Activated T-helper 1 cell treated with anti-CD3 and anti-CD28 coated beads, Interleukin-12 subunit alpha, Interleukin-12 subunit beta, Interleukin-2, Interleukin-4 antibody, amounts not matched to agents 30 ng/mL and 10 ng/mL and 1 ng/mL, durations not matched to agents 14 hours and 24 hours and 36 hours (primary cell): ENCODE measurements around the gene OPHN1. TPM values are rescaled to one million over a fixed set of nuclear protein-coding genes. Genes with fewer than 3 reads are reported as not detected.

Source experiments
- DNase-seq: peaks from one replicate; pipeline ENCODE4 v3.0.0; 2021; ENCODE audit warnings: low spot score
- H3K27ac Mint-ChIP-seq: one replicate; pipeline ENCODE4 v1.8.0; 2021; ENCODE audit warnings: mild to moderate bottlenecking, mixed read lengths
- H3K27me3 Mint-ChIP-seq: one replicate; pipeline ENCODE4 v1.8.0; 2022; ENCODE audit warnings: mild to moderate bottlenecking, moderate library complexity, mixed read lengths; ENCODE audit not compliant: insufficient read depth
- H3K36me3 Mint-ChIP-seq: one replicate; pipeline ENCODE4 v1.8.0; 2021; ENCODE audit warnings: low read depth, mixed read lengths
- H3K4me1 Mint-ChIP-seq: one replicate; pipeline ENCODE4 v1.8.0; 2021; ENCODE audit warnings: low read depth, mixed read lengths
- H3K4me3 Mint-ChIP-seq: one replicate; pipeline ENCODE4 v1.8.0; 2021; ENCODE audit warnings: mild to moderate bottlenecking, moderate library complexity, mixed read lengths
- H3K9me3 Mint-ChIP-seq: one replicate; pipeline ENCODE4 v1.8.0; 2021; ENCODE audit warnings: mixed read lengths
- intact Hi-C: fragments of 100-400 bp; cut with micrococcal nuclease; formaldehyde crosslinking; loops from one replicate; pipeline ENCODE4 v1.15.1; 2024
- total RNA-seq: library from RNA; stranded (reverse); gene quantifications from 2 replicates; pipeline ENCODE4 v1.2.3, GENCODE V29; 2022

OPHN1 gene, protein sequence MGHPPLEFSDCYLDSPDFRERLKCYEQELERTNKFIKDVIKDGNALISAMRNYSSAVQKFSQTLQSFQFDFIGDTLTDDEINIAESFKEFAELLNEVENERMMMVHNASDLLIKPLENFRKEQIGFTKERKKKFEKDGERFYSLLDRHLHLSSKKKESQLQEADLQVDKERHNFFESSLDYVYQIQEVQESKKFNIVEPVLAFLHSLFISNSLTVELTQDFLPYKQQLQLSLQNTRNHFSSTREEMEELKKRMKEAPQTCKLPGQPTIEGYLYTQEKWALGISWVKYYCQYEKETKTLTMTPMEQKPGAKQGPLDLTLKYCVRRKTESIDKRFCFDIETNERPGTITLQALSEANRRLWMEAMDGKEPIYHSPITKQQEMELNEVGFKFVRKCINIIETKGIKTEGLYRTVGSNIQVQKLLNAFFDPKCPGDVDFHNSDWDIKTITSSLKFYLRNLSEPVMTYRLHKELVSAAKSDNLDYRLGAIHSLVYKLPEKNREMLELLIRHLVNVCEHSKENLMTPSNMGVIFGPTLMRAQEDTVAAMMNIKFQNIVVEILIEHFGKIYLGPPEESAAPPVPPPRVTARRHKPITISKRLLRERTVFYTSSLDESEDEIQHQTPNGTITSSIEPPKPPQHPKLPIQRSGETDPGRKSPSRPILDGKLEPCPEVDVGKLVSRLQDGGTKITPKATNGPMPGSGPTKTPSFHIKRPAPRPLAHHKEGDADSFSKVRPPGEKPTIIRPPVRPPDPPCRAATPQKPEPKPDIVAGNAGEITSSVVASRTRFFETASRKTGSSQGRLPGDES
- 0.03 and 0.05 TPM in 2 replicates for total RNA-seq

DNA sequence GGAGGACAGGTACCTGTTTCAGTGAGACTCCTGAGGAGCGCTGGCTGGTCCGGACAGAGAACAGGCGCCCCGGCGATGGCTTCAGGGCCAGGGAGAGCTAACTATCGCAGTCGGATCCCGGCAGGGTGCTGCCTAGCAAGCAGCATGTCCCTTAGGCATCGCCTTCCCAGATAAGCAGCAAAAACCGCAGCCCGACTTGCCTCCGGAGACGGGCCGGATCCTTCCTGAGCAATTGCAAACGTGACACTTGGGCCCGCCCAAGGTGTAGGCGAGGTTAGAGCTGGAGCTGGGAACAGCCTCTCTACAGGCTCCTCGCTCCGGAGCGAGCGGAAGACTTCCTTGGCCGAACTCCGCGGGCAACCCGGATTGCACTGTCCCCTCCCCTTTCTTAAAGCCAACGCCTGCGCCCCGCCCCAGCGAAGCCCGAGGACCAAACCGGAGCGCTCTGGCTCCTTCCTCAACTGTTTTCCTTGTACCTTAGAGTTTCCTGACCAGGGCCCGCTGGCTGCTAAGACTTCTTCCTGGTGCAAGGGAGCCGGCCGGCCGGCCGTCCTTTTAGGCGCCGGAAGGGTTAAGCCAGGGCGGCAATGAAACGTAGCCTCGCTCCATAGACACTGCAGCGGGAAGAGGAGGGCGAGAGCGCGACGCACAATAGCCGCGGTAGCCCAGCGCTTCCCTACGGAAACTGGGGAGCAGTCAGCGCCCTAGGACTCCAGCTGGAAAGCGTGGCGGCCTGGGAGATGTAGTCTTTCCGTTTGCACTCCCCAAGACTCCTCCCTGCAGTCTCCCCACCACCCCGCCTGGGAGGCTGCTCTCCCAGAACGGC is at the start of gene OPHN1:
Gene OPHN1 (minus strand): TSS at position 341 of the 826 bp plus-strand sequence. CDS start 475 bp downstream, outside the sequence.
- no peaks in the 10 kb centered on the region for H3K36me3 Mint-ChIP-seq
- intact Hi-C loops, result no loop called here
- no peak within 1 kb of the TSS for H3K27ac Mint-ChIP-seq
- H3K4me3 Mint-ChIP-seq, result peak within 1 kb of the TSS; percentile 56
- no peak for DNase-seq
- H3K9me3 Mint-ChIP-seq, result no peaks in the 10 kb centered on the region
- H3K27me3 Mint-ChIP-seq, result peaks cover 29% of the 10 kb centered on the region
- peaks cover 11% of the 10 kb centered on the region for H3K4me1 Mint-ChIP-seq

DNA sequence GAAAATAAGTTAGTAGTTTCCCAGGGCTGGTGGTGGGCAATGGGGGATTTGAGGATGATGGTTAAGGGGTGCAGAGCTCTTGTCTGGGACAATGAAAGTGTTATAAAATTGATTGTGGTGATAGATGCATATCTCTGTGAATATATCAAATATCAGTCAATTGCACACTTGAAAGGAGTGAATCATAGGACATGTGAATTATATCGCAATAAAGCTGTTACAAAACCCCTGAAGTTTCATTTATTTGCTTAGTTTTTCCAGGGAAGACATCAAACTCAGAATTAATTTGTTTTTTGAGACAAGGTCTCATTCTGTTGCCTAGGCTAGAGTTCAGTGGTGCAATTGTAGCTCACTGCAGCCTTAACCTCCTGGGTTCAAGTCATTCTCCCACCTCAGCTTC is 47.7 kb upstream of the OPHN1 start:
- no peaks in the 10 kb centered on the region for H3K36me3 Mint-ChIP-seq
- H3K4me3 Mint-ChIP-seq, result no peak overlapping the region
- no peak for DNase-seq
- no peaks in the 10 kb centered on the region for H3K9me3 Mint-ChIP-seq
- intact Hi-C loops, result no loop called here
- H3K27ac Mint-ChIP-seq, result no peak overlapping the region
- H3K4me1 Mint-ChIP-seq, result no peaks in the 10 kb centered on the region
- no peaks in the 10 kb centered on the region for H3K27me3 Mint-ChIP-seq

DNA sequence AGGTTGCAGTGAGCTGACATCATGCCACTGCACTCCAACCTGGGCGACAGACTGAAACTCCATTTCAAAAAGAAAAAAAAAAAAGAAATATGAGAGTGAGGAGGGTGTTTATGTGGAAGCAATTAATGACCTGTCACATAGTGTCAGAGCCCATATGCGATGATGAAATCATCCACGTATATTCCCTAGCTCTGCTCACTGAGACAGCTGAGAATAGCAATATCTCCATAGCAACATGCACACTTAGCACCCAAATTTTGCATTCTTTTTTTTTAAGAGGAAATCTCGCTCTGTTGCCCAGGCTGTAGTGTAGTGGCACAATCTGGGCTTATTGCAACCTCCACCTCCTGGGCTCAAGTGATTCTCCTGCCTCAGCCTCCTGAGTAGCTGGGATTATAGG is 31.5 kb upstream of the OPHN1 start:
- Mint-ChIP-seq H3K36me3 (no peaks in the 10 kb centered on the region), H3K4me3 (no peak overlapping the region), H3K27ac (no peak overlapping the region), H3K9me3 (no peaks in the 10 kb centered on the region), H3K4me1 (no peaks in the 10 kb centered on the region), H3K27me3 (no peaks in the 10 kb centered on the region)
- DNase-seq, result no peak
- intact Hi-C loops, result loop anchor here (5.0 kb wide), 1 partner anchor 267 kb away; no protein-coding TSS in a partner anchor

DNA sequence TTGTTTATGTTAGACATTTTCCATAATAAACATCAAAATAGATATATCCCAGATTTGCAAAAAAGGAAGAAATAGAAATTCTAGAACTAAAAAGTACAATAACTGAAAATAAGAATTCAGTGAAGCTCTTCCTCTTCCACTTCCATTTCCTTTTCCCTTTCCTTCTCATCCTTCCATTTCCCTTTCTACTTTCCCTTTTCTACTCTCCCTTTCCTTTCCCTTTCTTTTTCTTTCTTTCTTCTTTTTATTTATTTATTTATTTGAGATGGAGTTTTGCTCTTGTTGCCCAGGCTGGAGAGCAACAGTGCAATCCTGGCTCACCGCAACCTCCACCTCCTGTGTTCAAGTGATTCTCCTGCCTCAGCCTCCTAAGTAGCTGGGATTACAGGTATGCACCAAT is 30.6 kb upstream of the OPHN1 start:
- intact Hi-C loops, result loop anchor here (5.0 kb wide), 1 partner anchor 267 kb away; no protein-coding TSS in a partner anchor
- Mint-ChIP-seq H3K4me3 (no peak overlapping the region), H3K27ac (no peak overlapping the region), H3K27me3 (no peaks in the 10 kb centered on the region), H3K36me3 (no peaks in the 10 kb centered on the region), H3K9me3 (no peaks in the 10 kb centered on the region), H3K4me1 (no peaks in the 10 kb centered on the region)
- DNase-seq, result no peak

DNA sequence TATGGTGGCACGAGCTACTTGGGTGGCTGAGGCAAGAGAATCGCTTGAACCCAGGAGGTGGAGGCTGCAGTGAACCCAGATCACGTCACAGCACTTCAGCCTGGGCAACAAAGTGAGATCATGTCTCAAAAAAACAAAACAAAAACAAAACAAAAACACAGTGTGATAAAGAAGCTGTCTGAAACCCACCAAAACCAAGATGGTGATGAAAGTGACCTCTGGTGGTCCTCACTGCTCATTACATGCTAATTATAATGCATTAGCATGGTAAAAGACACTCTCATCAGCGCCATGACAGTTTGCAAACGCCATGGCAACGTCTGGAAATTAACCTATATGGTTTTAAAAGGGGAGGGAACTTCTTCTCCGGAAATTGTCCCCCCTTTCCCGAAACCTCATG is 29.4 kb upstream of the OPHN1 start:
- Mint-ChIP-seq H3K4me1 (no peaks in the 10 kb centered on the region), H3K36me3 (no peaks in the 10 kb centered on the region)
- intact Hi-C loops, result loop anchor here (5.0 kb wide), 1 partner anchor 265 kb away; no protein-coding TSS in a partner anchor

DNA sequence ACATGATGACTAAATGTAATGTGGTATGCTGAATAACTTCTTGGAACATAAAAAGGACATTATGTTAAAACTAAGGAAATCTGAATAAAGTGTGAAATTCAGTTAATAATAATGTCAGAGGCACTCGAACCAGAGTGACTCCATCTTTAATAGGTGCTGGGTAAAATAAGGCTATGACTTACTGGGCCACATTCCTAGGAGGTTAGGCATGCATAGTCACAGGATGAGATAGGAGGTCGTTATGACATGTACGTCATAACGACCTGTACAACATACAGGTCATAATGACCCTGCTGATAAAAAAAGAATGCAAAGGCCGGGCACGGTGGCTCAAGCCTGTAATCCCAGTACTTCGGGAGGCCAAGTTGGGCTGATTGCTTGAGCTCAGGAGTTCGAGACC is 28.9 kb upstream of the OPHN1 start:
- H3K27ac Mint-ChIP-seq, result no peak overlapping the region
- H3K27me3 Mint-ChIP-seq, result no peaks in the 10 kb centered on the region
- H3K9me3 Mint-ChIP-seq, result no peaks in the 10 kb centered on the region
- no peaks in the 10 kb centered on the region for H3K36me3 Mint-ChIP-seq
- DNase-seq, result no peak
- intact Hi-C loops, result loop anchor here (5.0 kb wide), 1 partner anchor 265 kb away; no protein-coding TSS in a partner anchor
- H3K4me1 Mint-ChIP-seq, result no peaks in the 10 kb centered on the region
- no peak overlapping the region for H3K4me3 Mint-ChIP-seq

More for the DNA sequence above, 29.4 kb upstream of the OPHN1 start:
- H3K27me3 Mint-ChIP-seq, result no peaks in the 10 kb centered on the region
- no peak overlapping the region for H3K4me3 Mint-ChIP-seq
- no peaks in the 10 kb centered on the region for H3K9me3 Mint-ChIP-seq
- H3K27ac Mint-ChIP-seq, result no peak overlapping the region
- DNase-seq, result no peak

DNA sequence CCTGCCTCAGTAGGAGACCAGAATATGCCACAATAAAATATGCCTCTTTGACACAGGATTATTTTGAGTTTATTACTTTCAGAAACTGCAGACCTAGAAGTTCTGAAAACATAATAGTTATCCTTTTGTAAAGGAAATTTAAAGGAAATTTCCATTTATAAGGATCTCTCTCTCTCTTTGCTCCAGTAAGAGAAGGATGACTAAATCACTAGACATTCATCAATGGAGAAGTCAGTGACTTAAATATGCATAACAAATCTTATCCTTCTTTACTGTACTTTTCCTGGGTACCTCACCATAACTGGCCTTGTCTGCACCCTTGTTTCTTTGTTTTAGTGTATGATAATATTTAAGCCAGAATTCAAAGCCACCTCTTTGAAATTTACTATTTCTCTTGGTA is 28.3 kb upstream of the OPHN1 start:
- no peak overlapping the region for H3K27ac Mint-ChIP-seq
- intact Hi-C loops, result loop anchor here (5.0 kb wide), 1 partner anchor 264 kb away; no protein-coding TSS in a partner anchor
- no peaks in the 10 kb centered on the region for H3K9me3 Mint-ChIP-seq

DNA sequence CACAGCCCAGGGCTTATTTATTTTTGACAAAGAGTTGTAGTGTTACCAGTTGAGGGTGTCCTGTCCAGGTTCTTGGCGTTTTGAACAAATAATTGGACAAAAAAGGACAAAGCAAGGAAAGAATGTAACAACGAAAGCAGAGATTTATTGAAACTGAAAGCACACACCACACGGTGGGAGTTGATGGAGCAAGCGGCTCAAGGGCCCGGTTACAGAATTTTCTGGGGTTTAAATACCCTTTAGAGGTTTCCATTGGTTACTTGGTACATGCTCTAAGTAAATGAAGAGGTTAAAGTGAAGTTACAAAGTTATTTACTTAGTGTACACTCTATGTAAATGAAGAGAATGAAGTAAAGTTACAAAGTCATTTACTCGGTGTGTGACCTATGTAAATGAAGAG is 27.8 kb upstream of the OPHN1 start:
- Mint-ChIP-seq H3K4me1 (no peaks in the 10 kb centered on the region), H3K27ac (no peak overlapping the region), H3K36me3 (no peaks in the 10 kb centered on the region), H3K4me3 (no peak overlapping the region), H3K27me3 (no peaks in the 10 kb centered on the region), H3K9me3 (no peaks in the 10 kb centered on the region)
- intact Hi-C loops, result loop anchor here (5.0 kb wide), 1 partner anchor 264 kb away; no protein-coding TSS in a partner anchor
- no peak for DNase-seq

More for the DNA sequence above, 28.3 kb upstream of the OPHN1 start:
- H3K27me3 Mint-ChIP-seq, result no peaks in the 10 kb centered on the region
- H3K4me3 Mint-ChIP-seq, result no peak overlapping the region
- no peak for DNase-seq
- no peaks in the 10 kb centered on the region for H3K4me1 Mint-ChIP-seq
- no peaks in the 10 kb centered on the region for H3K36me3 Mint-ChIP-seq

DNA sequence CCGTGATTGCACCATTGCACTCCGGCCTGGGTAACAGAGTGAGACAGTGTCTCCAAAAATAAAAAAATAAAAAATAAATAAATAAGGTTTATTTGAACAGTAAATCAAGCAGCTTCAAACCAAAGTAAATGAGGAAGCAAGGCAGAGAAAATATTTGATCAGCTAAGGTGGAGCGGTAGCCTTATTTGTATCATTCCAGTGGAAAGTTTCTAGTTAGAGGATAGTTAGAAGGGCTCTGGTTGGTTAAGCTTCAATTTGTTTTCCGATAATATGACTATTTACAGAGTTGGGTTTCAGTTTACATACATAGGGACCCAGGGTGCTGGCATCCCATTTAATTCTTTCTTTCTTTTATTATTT is 21.8 kb upstream of the OPHN1 start:
- Mint-ChIP-seq H3K4me1 (no peaks in the 10 kb centered on the region), H3K27me3 (no peaks in the 10 kb centered on the region), H3K36me3 (no peaks in the 10 kb centered on the region), H3K27ac (no peak overlapping the region), H3K9me3 (no peaks in the 10 kb centered on the region), H3K4me3 (no peak overlapping the region)
- intact Hi-C loops, result no loop called here
- no peak for DNase-seq

DNA sequence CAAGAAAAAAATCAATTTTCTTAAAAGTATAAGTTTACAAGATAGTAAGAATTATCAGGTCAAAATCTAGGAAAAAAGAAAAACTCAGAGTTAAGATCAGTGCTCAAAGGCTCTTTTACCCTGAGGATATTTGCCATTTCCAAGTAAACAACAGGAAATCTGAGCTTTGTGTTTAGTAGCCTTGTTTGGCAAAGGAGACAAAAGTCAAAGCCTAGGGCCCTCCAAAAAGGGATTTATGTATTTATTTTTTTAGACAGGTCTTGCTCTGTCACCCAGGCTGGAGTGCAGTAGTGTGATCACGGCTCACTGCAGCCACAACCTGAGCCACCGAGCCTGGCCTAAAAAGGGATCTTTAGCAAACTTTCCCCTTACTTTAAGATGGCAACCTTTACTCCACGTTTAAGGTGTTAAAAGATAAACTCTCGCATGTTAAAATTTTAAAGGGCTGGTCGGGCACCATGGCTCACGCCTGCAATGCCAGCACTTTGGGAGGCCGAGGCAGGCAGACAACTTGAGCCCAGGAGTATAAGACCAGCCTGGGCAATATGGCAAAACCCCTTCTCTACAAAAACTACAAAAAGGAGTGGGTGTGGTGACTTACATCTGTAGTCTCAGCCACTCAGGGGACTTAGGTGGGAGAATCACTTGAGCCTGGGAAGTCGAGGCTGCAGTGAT is 21.3 kb upstream of the OPHN1 start:
- no peak overlapping the region for H3K27ac Mint-ChIP-seq
- H3K27me3 Mint-ChIP-seq, result no peaks in the 10 kb centered on the region
- intact Hi-C loops, result no loop called here
- no peaks in the 10 kb centered on the region for H3K36me3 Mint-ChIP-seq
- DNase-seq, result no peak
- H3K4me1 Mint-ChIP-seq, result no peaks in the 10 kb centered on the region
- H3K4me3 Mint-ChIP-seq, result no peak overlapping the region
- no peaks in the 10 kb centered on the region for H3K9me3 Mint-ChIP-seq

DNA sequence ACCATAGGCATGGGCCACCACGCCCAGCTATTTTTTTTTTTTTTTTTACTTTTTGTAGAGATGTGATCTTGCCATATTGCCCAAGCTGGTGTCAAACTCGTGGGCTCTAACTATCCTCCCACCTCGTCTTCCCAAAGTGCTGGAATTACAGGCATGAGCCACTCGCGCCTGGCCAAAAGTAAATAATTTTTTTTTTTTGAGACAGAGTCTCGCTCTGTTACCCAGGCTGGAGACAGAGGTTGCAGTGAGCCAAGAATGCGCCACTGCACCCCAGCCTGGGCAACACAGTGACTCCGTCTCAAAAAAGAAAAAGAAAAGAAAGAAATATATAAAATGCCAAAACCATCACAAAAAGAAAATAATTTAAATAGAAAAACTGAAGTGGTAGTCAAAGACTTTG is 18.4 kb upstream of the OPHN1 start:
- Mint-ChIP-seq H3K9me3 (no peaks in the 10 kb centered on the region), H3K4me1 (no peaks in the 10 kb centered on the region), H3K27ac (no peak overlapping the region), H3K4me3 (no peak overlapping the region), H3K36me3 (no peaks in the 10 kb centered on the region), H3K27me3 (no peaks in the 10 kb centered on the region)
- intact Hi-C loops, result no loop called here
- no peak for DNase-seq
